ENCODE results near the gene IER3. TPM values are rescaled to one million over a fixed set of nuclear protein-coding genes. Genes with fewer than 3 reads are reported as not detected.

The IER3 gene
- polyA plus RNA-seq, 1 experiment, result 85.2 TPM

GRCh38 chr6:30769853-30770524, 25.6 kb upstream of the IER3 start:
- no peaks in the 10 kb centered on the region for H3K27me3 ChIP-seq (ENCODE audit: control insufficient read depth, insufficient read depth, low read length)
- ChIA-PET CTCF (interaction anchor here (0.9 to 1.7 kb wide), 4 partner anchors 42 to 317 kb away, joined by 3 to 7 read pairs (median 4); partner anchors contain the start of gene DHX16), POLR2A (interaction anchor here (1.0 to 2.7 kb wide), 8 partner anchors 9 to 50 kb away, joined by 3 to 22 read pairs (median 8); partner anchors contain the start of gene IER3)
- H3K27ac ChIP-seq (ENCODE audit: low read depth, low read length), result peak overlapping the region; percentile 100
- TF ChIP-seq CTCF (IDR thresholded peaks at IDR 0.05; ENCODE audit: low read depth, low read length), result no peak
- H3K4me3 ChIP-seq (ENCODE audit: low read depth, low read length), result no peak overlapping the region
- H3K9me3 ChIP-seq (ENCODE audit: control insufficient read depth, insufficient read depth, low read length), result no peaks in the 10 kb centered on the region
- no peak for DNase-seq (ENCODE audit: low read depth, low spot score)

- CTCF ChIA-PET, result interaction anchor here (0.8 to 1.7 kb wide), 6 partner anchors 17 to 318 kb away, joined by 3 to 7 read pairs (median 4); partner anchors contain the start of gene DHX16
- POLR2A ChIA-PET, result interaction anchor here (0.6 to 2.7 kb wide), 12 partner anchors 9 to 154 kb away, joined by 3 to 22 read pairs (median 8); partner anchors contain the start of gene IER3
- peak; percentile 86 for DNase-seq (ENCODE audit: low read depth, low spot score)
- no peaks in the 10 kb centered on the region for H3K27me3 ChIP-seq (ENCODE audit: control insufficient read depth, insufficient read depth, low read length)
- peak overlapping the region; percentile 49 for H3K4me3 ChIP-seq (ENCODE audit: low read depth, low read length)
- no peaks in the 10 kb centered on the region for H3K9me3 ChIP-seq (ENCODE audit: control insufficient read depth, insufficient read depth, low read length)
- TF ChIP-seq CTCF (IDR thresholded peaks at IDR 0.05; ENCODE audit: low read depth, low read length), result no peak
- peak overlapping the region; percentile 100 for H3K27ac ChIP-seq (ENCODE audit: low read depth, low read length)
Observed at GRCh38 chr6:30769088-30769852, 24.9 kb upstream of the IER3 start.

GRCh38 chr6:30768634-30769087, 24.3 kb upstream of the IER3 start:
- Histone ChIP-seq H3K4me3 (ENCODE audit: low read depth, low read length) (no peak overlapping the region), H3K27ac (ENCODE audit: low read depth, low read length) (peak overlapping the region; percentile 100), H3K27me3 (ENCODE audit: control insufficient read depth, insufficient read depth, low read length) (no peaks in the 10 kb centered on the region), H3K9me3 (ENCODE audit: control insufficient read depth, insufficient read depth, low read length) (no peaks in the 10 kb centered on the region)
- no peak for DNase-seq (ENCODE audit: low read depth, low spot score)
- POLR2A ChIA-PET, result interaction anchor here (1.0 to 2.7 kb wide), 8 partner anchors 9 to 47 kb away, joined by 3 to 22 read pairs (median 8); partner anchors contain the start of gene IER3
- no peak for TF ChIP-seq CTCF (IDR thresholded peaks at IDR 0.05; ENCODE audit: low read depth, low read length)
- CTCF ChIA-PET, result interaction anchor here (0.8 to 1.7 kb wide), 5 partner anchors 16 to 96 kb away, joined by 3 to 7 read pairs (median 5); partner anchors contain the start of gene DHX16

- DNase-seq (ENCODE audit: low read depth, low spot score), result no peak
- ChIA-PET CTCF (no interaction called here), POLR2A (no interaction called here)
- Histone ChIP-seq H3K27me3 (ENCODE audit: control insufficient read depth, insufficient read depth, low read length) (no peaks in the 10 kb centered on the region), H3K4me3 (ENCODE audit: low read depth, low read length) (no peak overlapping the region), H3K27ac (ENCODE audit: low read depth, low read length) (no peak overlapping the region), H3K9me3 (ENCODE audit: control insufficient read depth, insufficient read depth, low read length) (no peaks in the 10 kb centered on the region)
- no peak for TF ChIP-seq CTCF (IDR thresholded peaks at IDR 0.05; ENCODE audit: low read depth, low read length)
Observed at GRCh38 chr6:30767944-30768301, 23.6 kb upstream of the IER3 start.

All from AG04450 (cell line).